HepG2 (cell line): Measurements from ENCODE around the gene FUBP3.

Experiments
- ERF ChIP-seq: IDR thresholded peaks from 2 replicates; pipeline ENCODE4 v1.6.1; 2018; ENCODE audit warnings: missing biosample characterization, missing genetic modification reagents
- EZH2 ChIP-seq: conservative IDR thresholded peaks from 2 replicates; pipeline ENCODE4 v1.6.1; 2012; ENCODE audit warnings: mild to moderate bottlenecking, low read depth, low read length, moderate library complexity
- JUND ChIP-seq: sonication (generic); formaldehyde crosslinking; IDR thresholded peaks from 2 replicates; pipeline ENCODE4 v1.8.0; 2022; ENCODE audit warnings: mild to moderate bottlenecking, missing genetic modification reagents
- NFATC3 ChIP-seq: sonication (generic); formaldehyde crosslinking; IDR thresholded peaks from 2 replicates; pipeline ENCODE4 v1.5.1; 2020; ENCODE audit warnings: mild to moderate bottlenecking, missing genetic modification reagents
- POLR2A ChIP-seq, 2 experiments: IDR thresholded peaks; 2 replicates each; pipeline ENCODE4 v1.6.1; 2011; ENCODE audit warnings: low read depth in 2 of 2, low read length in 2 of 2, mild to moderate bottlenecking in 1 of 2, moderate library complexity in 1 of 2; ENCODE audit not compliant: insufficient read depth in 1 of 2
- ZFP41 ChIP-seq: sonication (generic); formaldehyde crosslinking; IDR thresholded peaks from 2 replicates; pipeline ENCODE4 v1.4.0; 2020; ENCODE audit warnings: mild to moderate bottlenecking, missing genetic modification reagents, borderline replicate concordance
- ZNF75D ChIP-seq: sonication (generic); formaldehyde crosslinking; IDR thresholded peaks from 2 replicates; pipeline ENCODE4 v1.8.1; 2023; ENCODE audit warnings: missing genetic modification reagents, mild to moderate bottlenecking, borderline replicate concordance
- TF ChIP-seq, protein P1 (sequence below): sonication (generic); formaldehyde crosslinking; IDR thresholded peaks from 2 replicates; pipeline ENCODE4 v1.8.0; 2022; ENCODE audit warnings: low read depth, missing genetic modification reagents

DNA sequence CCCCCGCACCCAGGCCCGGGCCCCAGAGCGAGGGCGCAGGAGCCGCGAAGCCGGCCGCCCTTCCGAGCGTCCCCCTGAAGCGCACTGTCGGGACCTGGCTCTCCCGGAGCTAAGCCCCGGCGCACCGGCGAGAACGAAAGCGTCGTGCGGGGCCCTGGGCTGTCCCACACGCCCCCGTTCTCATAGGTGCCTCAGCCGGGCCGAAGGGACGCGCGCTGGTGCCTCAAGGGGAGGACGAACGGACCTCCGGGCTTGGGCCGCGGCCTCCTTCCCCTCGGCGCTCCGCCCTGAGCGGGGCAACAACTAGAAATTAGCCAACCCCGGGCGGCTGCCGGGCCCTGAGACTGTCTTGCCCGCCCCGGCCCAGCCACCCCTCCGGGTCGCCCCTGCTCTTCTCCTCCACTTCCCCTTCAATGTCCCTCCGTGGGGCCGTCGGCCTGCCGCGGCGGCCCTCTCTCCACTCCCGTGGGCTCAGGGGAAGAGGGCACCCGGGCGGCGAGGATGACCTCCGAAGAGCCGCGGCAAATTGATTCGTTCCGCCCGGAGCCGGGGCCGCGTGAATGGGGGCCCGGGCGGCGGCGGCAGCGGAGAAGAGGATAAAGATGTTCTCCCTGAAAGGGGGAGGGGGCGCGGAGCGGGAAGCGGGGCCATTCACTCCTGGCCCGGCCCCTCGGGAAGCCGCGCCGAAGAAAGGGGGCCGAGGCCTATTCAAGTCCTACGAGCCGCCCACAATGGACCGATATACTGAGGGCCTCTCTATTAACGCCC is 81.5 kb downstream of the FUBP3 start:
- no peak for TF ChIP-seq ZNF75D
- no peak for TF ChIP-seq ZFP41 (CRISPR knock-in tag)
- no peak for TF ChIP-seq POLR2A (IDR thresholded peaks at IDR 0.05; ENCODE audit: insufficient read depth in 1 of 2, low read depth in 2 of 2, low read length in 2 of 2)
- TF ChIP-seq, protein P1, sequence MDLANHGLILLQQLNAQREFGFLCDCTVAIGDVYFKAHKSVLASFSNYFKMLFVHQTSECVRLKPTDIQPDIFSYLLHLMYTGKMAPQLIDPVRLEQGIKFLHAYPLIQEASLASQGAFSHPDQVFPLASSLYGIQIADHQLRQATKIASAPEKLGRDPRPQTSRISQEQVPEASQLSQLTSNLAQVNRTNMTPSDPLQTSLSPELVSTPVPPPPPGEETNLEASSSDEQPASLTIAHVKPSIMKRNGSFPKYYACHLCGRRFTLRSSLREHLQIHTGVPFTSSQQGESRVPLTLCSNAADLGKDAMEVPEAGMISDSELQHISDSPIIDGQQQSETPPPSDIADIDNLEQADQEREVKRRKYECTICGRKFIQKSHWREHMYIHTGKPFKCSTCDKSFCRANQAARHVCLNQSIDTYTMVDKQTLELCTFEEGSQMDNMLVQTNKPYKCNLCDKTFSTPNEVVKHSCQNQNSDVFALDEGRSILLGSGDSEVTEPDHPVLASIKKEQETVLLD (CRISPR knock-in tag): no peak
- TF ChIP-seq EZH2: no peak; the same call in 1 of the 2 replicates
- no peak for TF ChIP-seq JUND (CRISPR knock-in tag)
- no peak for TF ChIP-seq ERF (CRISPR knock-in tag)
- no peak for TF ChIP-seq NFATC3 (CRISPR knock-in tag)
